Peyer's patch (tissue), 4 donors: ENCODE results near the gene ALKBH5. TPM values are rescaled to one million over a fixed set of nuclear protein-coding genes. Genes with fewer than 3 reads are reported as not detected.

Experiments
- DNase-seq, 3 donors: peaks; one replicate each; pipeline ENCODE4 v3.0.0-alpha.2; 2017 to 2019
- H3K27ac ChIP-seq, 4 donors: fragments of 200-600 bp; sonication (generic); one replicate each; pipeline ENCODE4 v1.5.1; 2016 to 2019
- H3K27me3 ChIP-seq, 2 donors: fragments of 200-600 bp; sonication (generic); one replicate each; pipeline ENCODE4 v1.5.1; 2019
- H3K36me3 ChIP-seq, 3 donors: fragments of 200-600 bp; sonication (generic); one replicate each; pipeline ENCODE4 v1.5.1; 2016 to 2019
- H3K4me1 ChIP-seq, 4 donors: fragments of 200-600 bp; sonication (generic); one replicate each; pipeline ENCODE4 v1.5.1; 2016 to 2019
- H3K4me3 ChIP-seq, 4 donors: fragments of 200-600 bp; sonication (generic); 1 replicate in 3 of 4; 2 replicates in 1 of 4; pipeline ENCODE4 v1.5.1; 2016 to 2019; ENCODE audit warnings: mild to moderate bottlenecking in 1 of 4
- H3K9me3 ChIP-seq, 4 donors: fragments of 200-600 bp; sonication (generic); one replicate each; pipeline ENCODE4 v1.5.1; 2016 to 2019; ENCODE audit warnings: mild to moderate bottlenecking in 1 of 4
- CTCF ChIP-seq, 6 experiments: fragments of 450-650 bp in 4 of 6; fragments of 200-600 bp in 2 of 6; sonication (generic) in 1 of 6; IDR thresholded peaks; one replicate each; pipeline ENCODE4 v1.5.1; 2017 to 2019; ENCODE audit warnings: antibody characterized with exemption in 6 of 6, mild to moderate bottlenecking in 3 of 6, moderate library complexity in 1 of 6
- POLR2A ChIP-seq, 2 donors: fragments of 450-650 bp; IDR thresholded peaks; one replicate each; pipeline ENCODE4 v1.5.1; 2017; ENCODE audit warnings: antibody characterized with exemption in 2 of 2, mild to moderate bottlenecking in 2 of 2, moderate library complexity in 2 of 2
- total RNA-seq, 4 donors: library from RNA; depleted of rRNA; stranded (reverse); fragments of >200 nt; gene quantifications; one replicate each; pipeline ENCODE4 v1.1.0, GENCODE V29; 2016

The ALKBH5 gene
- total RNA-seq, 4 donors from 2014 or later = 65.6 to 78.5 (median 72.9) TPM

DNA sequence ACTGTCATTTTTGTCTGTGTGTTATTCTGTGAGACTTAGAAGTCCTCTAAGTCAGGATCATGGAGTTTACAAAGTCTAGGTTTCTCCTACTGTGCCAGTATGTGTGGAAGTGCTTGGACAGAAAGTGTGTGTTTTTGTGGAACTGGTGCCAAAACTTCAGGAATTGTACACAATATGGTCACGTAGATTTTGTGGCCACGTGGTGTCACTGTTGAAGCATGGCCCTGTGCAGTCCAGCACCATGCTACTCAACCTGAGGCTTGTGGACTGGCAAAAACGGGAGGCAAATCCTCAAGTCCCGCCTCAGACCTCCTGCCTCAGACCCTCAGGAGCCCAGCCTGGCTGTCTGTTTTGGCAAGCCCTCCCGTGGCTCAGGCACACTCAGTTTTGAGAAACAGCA, 16.7 kb upstream of the ALKBH5 start:
- Histone ChIP-seq H3K4me3 (no peak overlapping the region), H3K27me3 (no peaks in the 10 kb centered on the region), H3K36me3 (no peaks in the 10 kb centered on the region), H3K4me1 (no peaks in the 10 kb centered on the region), H3K27ac (no peak overlapping the region), H3K9me3 (no peaks in the 10 kb centered on the region)
- TF ChIP-seq CTCF (IDR thresholded peaks at IDR 0.05) (peak in 1 of 6 experiments; percentile 12), POLR2A (IDR thresholded peaks at IDR 0.05) (no peak)
- DNase-seq = no peak

- TF ChIP-seq POLR2A (IDR thresholded peaks at IDR 0.05) (no peak), CTCF (IDR thresholded peaks at IDR 0.05) (no peak)
- Histone ChIP-seq H3K27ac (no peak overlapping the region), H3K4me3 (no peak overlapping the region), H3K9me3 (no peaks in the 10 kb centered on the region), H3K4me1 (no peaks in the 10 kb centered on the region), H3K27me3 (no peaks in the 10 kb centered on the region), H3K36me3 (no peaks in the 10 kb centered on the region)
- DNase-seq = no peak
These were observed 16.2 kb upstream of the ALKBH5 start for GRCh38 chr17:18167421-18167820.

- H3K27ac ChIP-seq = peak overlapping the region in 1 of 4 donors; percentile 22
- H3K36me3 ChIP-seq = no peaks in the 10 kb centered on the region
- no peaks in the 10 kb centered on the region for H3K4me1 ChIP-seq
- no peak for DNase-seq
- no peaks in the 10 kb centered on the region for H3K27me3 ChIP-seq
- no peak overlapping the region for H3K4me3 ChIP-seq
- TF ChIP-seq POLR2A (IDR thresholded peaks at IDR 0.05) (no peak), CTCF (IDR thresholded peaks at IDR 0.05) (no peak)
- H3K9me3 ChIP-seq = no peaks in the 10 kb centered on the region
These were observed 10.9 kb upstream of the ALKBH5 start for GRCh38 chr17:18172531-18173278.

GRCh38 chr17:18173740-18174139, 9.9 kb upstream of the ALKBH5 start:
- no peaks in the 10 kb centered on the region for H3K36me3 ChIP-seq
- no peaks in the 10 kb centered on the region for H3K4me1 ChIP-seq
- no peak overlapping the region for H3K4me3 ChIP-seq
- no peak for DNase-seq
- no peaks in the 10 kb centered on the region for H3K27me3 ChIP-seq
- H3K27ac ChIP-seq = no peak overlapping the region
- H3K9me3 ChIP-seq = no peaks in the 10 kb centered on the region
- TF ChIP-seq POLR2A (IDR thresholded peaks at IDR 0.05) (no peak), CTCF (IDR thresholded peaks at IDR 0.05) (no peak)

DNA sequence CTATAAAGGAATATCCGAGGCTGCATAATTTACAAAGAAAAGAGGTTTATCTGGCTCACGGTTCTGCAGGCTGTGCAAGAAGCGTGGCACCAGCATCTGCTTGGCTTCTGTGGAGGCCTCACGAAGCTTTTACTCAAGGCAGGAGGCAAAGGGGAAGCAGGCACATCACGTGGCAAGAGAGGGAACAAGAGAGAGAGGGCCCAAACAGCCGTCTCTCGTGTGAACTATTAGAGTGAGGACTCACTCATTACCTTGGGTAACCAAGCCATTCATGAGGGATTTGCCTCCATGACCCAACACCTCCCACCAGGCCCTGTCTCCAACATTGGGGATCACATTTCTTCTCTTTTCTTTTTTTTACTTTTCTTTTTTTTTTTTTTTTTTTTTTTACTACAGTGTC, 7.5 kb upstream of the ALKBH5 start:
- Histone ChIP-seq H3K9me3 (no peaks in the 10 kb centered on the region), H3K36me3 (no peaks in the 10 kb centered on the region), H3K4me3 (no peak overlapping the region), H3K4me1 (no peaks in the 10 kb centered on the region), H3K27me3 (no peaks in the 10 kb centered on the region), H3K27ac (no peak overlapping the region)
- no peak for TF ChIP-seq CTCF (IDR thresholded peaks at IDR 0.05)
- TF ChIP-seq POLR2A (IDR thresholded peaks at IDR 0.05) = no peak
- peak in 2 of 3 donors; percentile 52 to 63 for DNase-seq
